ENCODE data around the gene TXLNB. TPM values are rescaled to one million over a fixed set of nuclear protein-coding genes. Genes with fewer than 3 reads are reported as not detected.

The TXLNB gene
- total and polyA plus RNA-seq, 2 of the 13 experiments (the other 11 are each of a cell fraction or from before 2014, with no cell fraction given): not detected

DNA sequence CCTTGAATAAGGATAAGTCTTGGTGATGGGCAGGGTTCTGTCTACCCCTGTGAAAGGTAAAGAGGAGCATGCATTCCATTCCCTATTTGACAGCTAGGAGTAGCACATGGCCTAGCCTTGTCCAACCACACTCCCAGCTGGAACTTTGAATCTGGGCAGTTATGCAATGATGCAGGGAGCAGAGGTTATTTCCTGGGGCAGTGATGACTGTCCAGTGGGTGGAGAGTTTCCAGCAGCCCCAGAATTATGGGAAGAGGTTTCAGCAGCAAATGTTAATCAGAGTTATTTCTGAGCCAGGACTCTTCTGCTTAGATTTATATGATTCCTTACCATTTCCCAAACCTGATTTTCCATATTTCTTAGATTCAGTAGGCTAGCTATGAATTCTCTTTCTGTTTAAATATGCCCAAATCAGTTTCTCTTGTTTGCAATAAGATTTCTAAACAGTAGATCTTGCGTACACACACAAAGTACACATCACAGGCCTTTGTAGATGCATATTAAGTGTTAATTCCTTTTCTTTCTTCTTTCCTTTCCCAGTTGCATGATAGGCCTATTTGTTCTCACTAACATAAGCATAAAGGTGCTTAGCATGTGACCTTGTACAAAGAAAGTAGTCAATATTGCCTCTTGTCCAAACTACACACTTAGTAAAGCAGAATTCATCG is 17.3 kb upstream of the TXLNB start (continued):
- TF ChIP-seq ZNF782 (CRISPR knock-in tag; IDR thresholded peaks at IDR 0.05; ENCODE audit: borderline replicate concordance) (no peak), ZNF850 (CRISPR knock-in tag; conservative IDR thresholded peaks at IDR 0.05) (no peak), ZFAT (CRISPR knock-in tag; conservative IDR thresholded peaks at IDR 0.05) (no peak), ZBTB10 (CRISPR knock-in tag; IDR thresholded peaks at IDR 0.05; ENCODE audit: borderline replicate concordance) (no peak), ZNF329 (CRISPR knock-in tag; IDR thresholded peaks at IDR 0.05; ENCODE audit: low read depth) (no peak), ZNF224 (CRISPR knock-in tag; IDR thresholded peaks at IDR 0.05) (no peak), SP2 (CRISPR knock-in tag; IDR thresholded peaks at IDR 0.05) (no peak), YY1 (IDR thresholded peaks at IDR 0.05; ENCODE audit: insufficient read depth, insufficient replicate concordance, low read depth, low read length) (no peak), ZNF563 (CRISPR knock-in tag; IDR thresholded peaks at IDR 0.05) (no peak), PHF20 (CRISPR knock-in tag; IDR thresholded peaks at IDR 0.05) (0 out of 2 replicates have a peak, but pooled peaks have one; percentile 25), ZBTB25 (CRISPR knock-in tag; IDR thresholded peaks at IDR 0.05) (peak; percentile 62; the same call in 1 of the 2 replicates), RFX1 (IDR thresholded peaks at IDR 0.05) (no peak), HNF1B (CRISPR knock-in tag; IDR thresholded peaks at IDR 0.05) (no peak; the same call in 1 of the 2 replicates), ZNF468 (CRISPR knock-in tag; IDR thresholded peaks at IDR 0.05) (no peak), ZNF446 (CRISPR knock-in tag; IDR thresholded peaks at IDR 0.05) (no peak), ZNF33A (CRISPR knock-in tag; IDR thresholded peaks at IDR 0.05; ENCODE audit: borderline replicate concordance) (no peak), ISX (CRISPR knock-in tag; conservative IDR thresholded peaks at IDR 0.05) (no peak), ZNF724P (CRISPR knock-in tag; IDR thresholded peaks at IDR 0.05; ENCODE audit: borderline replicate concordance) (no peak), MEIS2 (CRISPR knock-in tag; IDR thresholded peaks at IDR 0.05) (peak; percentile 68), ZNF720 (CRISPR knock-in tag; IDR thresholded peaks at IDR 0.05) (no peak), ZKSCAN8 (CRISPR knock-in tag; IDR thresholded peaks at IDR 0.05; ENCODE audit: borderline replicate concordance) (no peak), RFXAP (CRISPR knock-in tag; IDR thresholded peaks at IDR 0.05; ENCODE audit: borderline replicate concordance) (no peak), ZFP36 (IDR thresholded peaks at IDR 0.05; ENCODE audit: borderline replicate concordance, low read depth, low read length, partially characterized antibody) (no peak), DR1 (CRISPR knock-in tag; IDR thresholded peaks at IDR 0.05) (no peak)
- TF ChIP-seq, protein P1, sequence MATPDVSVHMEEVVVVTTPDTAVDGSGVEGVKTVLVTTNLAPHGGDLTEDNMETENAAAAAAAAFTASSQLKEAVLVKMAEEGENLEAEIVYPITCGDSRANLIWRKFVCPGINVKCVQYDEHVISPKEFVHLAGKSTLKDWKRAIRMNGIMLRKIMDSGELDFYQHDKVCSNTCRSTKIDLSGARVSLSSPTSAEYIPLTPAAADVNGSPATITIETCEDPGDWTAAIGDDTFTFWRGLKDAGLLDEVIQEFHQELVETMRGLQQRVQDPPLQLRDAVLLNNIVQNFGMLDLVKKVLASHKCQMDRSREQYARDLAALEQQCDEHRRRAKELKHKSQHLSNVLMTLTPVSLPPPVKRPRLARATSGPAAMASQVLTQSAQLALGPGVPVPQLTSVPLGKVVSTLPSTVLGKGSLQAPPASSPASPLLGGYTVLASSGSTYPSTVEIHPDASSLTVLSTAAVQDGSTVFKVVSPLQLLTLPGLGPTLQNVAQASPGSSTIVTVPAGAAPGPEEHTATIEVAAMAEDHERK (CRISPR knock-in tag; IDR thresholded peaks at IDR 0.05; ENCODE audit: low read depth): no peak

Data from HepG2 (cell line).